ENCODE results near the gene SDR42E1. TPM values are rescaled to one million over a fixed set of nuclear protein-coding genes. Genes with fewer than 3 reads are reported as not detected.

The SDR42E1 gene
- total and polyA plus RNA-seq, 12 donors = 0.36 to 1.6 (median 1.0) TPM

DNA sequence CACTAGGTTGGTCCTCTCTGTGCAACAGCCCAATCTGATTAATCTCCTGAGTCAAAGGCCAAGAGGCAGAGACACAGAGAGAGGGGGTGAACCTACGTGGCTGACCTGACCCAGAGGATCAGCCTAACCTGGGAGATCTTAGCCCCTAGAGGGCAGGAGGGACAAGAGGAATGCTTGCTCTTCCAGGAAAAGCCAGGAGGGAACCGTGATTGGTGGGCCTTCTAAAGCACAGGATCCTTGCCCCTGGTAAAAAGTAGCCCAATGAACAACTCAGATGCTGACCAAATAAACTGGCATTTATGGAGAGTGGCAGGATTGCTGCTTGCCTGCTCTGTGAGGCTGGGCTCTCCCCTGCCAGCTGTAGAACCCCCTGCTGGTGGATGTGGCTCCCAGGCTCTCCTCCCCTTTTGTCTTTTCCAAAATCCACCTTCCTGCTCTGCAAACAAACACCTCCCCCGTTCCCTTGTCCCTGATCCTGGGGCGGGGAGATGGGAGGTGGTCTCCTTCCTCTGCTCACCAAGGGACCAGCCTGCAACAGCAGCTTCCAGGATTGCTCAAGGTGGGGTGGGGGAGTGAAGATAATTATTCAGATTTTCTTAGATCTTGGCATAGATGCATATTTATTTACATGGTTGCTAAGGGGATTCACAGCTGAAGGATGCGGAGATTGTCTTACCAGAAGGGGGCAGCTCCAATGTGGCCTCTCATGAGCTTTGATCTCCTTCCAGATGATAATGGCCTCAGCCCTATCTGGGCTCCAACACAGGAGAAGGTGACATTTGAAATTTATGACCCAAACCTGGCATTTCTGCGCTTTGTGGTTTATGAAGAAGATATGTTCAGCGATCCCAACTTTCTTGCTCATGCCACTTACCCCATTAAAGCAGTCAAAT, 71.9 kb downstream of the SDR42E1 start:
- H3K4me1 ChIP-seq = peaks cover 0 to 7% (median 0%) of the 10 kb centered on the region in 9 donors
- peak in 5 of 8 donors; percentile 11 to 63 (median 52) for ATAC-seq
- no peak overlapping the region for H3K4me3 ChIP-seq
- H3K36me3 ChIP-seq = peaks cover 0 to 95% (median 0%) of the 10 kb centered on the region in 9 donors
- no peaks in the 10 kb centered on the region for H3K9me3 ChIP-seq
- H3K27me3 ChIP-seq = peaks cover 0 to 5% (median 0%) of the 10 kb centered on the region in 7 donors
- WGBS, 2 donors = 47 to 56% methylated on average over 7 of the region's 7 CpGs
- TF ChIP-seq, protein P1, sequence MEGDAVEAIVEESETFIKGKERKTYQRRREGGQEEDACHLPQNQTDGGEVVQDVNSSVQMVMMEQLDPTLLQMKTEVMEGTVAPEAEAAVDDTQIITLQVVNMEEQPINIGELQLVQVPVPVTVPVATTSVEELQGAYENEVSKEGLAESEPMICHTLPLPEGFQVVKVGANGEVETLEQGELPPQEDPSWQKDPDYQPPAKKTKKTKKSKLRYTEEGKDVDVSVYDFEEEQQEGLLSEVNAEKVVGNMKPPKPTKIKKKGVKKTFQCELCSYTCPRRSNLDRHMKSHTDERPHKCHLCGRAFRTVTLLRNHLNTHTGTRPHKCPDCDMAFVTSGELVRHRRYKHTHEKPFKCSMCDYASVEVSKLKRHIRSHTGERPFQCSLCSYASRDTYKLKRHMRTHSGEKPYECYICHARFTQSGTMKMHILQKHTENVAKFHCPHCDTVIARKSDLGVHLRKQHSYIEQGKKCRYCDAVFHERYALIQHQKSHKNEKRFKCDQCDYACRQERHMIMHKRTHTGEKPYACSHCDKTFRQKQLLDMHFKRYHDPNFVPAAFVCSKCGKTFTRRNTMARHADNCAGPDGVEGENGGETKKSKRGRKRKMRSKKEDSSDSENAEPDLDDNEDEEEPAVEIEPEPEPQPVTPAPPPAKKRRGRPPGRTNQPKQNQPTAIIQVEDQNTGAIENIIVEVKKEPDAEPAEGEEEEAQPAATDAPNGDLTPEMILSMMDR (IDR thresholded peaks at IDR 0.05) = peak in 2 of 9 donors; percentile 14 to 17
- intact Hi-C loops (cut with DNase I) = loop anchor here (1.0 to 10.0 kb wide), 9 partner anchors 121 to 295 kb away; no protein-coding TSS in a partner anchor
- peak overlapping the region in 1 of 10 donors; percentile 44 for H3K27ac ChIP-seq
- DNase-seq = no peak

Other genes with a start within 250 kb of the SDR42E1 start
- gene PLCG2, start 232.2 kb downstream of the SDR42E1 start, total RNA-seq = 10 to 100 TPM in 2 of 10 donors, 1 to 10 TPM in 8; 4.1 to 18.2 (median 6.9) TPM
- gene PLCG2, start 232.2 kb downstream of the SDR42E1 start, polyA plus RNA-seq = 1 to 10 TPM; 2.4 to 5.6 TPM
- not detected for gene HSD17B2, start 23.8 kb upstream of the SDR42E1 start, total RNA-seq
- gene HSD17B2, start 23.8 kb upstream of the SDR42E1 start, polyA plus RNA-seq = under 1 TPM in 1 of 2 donors, not detected in 1; 0.03 TPM
- 10 to 100 TPM in 7 of 10 donors, 1 to 10 TPM in 3; 7.0 to 12.2 (median 10.7) TPM for gene MPHOSPH6, start 158.8 kb upstream of the SDR42E1 start, total RNA-seq
- gene MPHOSPH6, start 158.8 kb upstream of the SDR42E1 start, polyA plus RNA-seq = 10 to 100 TPM; 11.4 to 15.2 TPM

Measured in heart right ventricle (tissue), 16 donors.